Heart right ventricle (tissue), 16 donors: ENCODE data around the gene MRPL42. TPM values are rescaled to one million over a fixed set of nuclear protein-coding genes. Genes with fewer than 3 reads are reported as not detected.
"Not testable (repeated sequence)": the region's sequence is repeated elsewhere in the genome, so short reads cannot be mapped to it uniquely, and the experiment has no call there.

ENCODE experiments used
- ATAC-seq, 8 donors: fragments of 200-7000 bp; cut with Tn5 transposase; one replicate each; pipeline ENCODE4 v1.9.1; 2020; ENCODE audit warnings: mild to moderate bottlenecking in 8 of 8, moderate library complexity in 8 of 8, moderate number of reproducible peaks in 1 of 8
- DNase-seq, 2 donors: peaks; one replicate each; pipeline ENCODE4 v3.0.0-alpha.2; 2020
- H3K27ac ChIP-seq, 10 donors: fragments of 200-600 bp; sonication (generic) in 2 of 10; one replicate each; pipeline versions ENCODE4 v1.5.0 to v1.8.0; 2020 to 2022; ENCODE audit warnings: mild to moderate bottlenecking in 3 of 10
- H3K27me3 ChIP-seq, 7 donors: fragments of 200-600 bp; one replicate each; pipeline ENCODE4 v1.8.0; 2021 to 2022; ENCODE audit warnings: mild to moderate bottlenecking in 2 of 7
- H3K36me3 ChIP-seq, 9 donors: fragments of 200-600 bp; sonication (generic) in 1 of 9; one replicate each; pipeline versions ENCODE4 v1.5.0 to v1.8.0; 2020 to 2022; ENCODE audit warnings: mild to moderate bottlenecking in 2 of 9
- H3K4me1 ChIP-seq, 9 donors: fragments of 200-600 bp; sonication (generic) in 1 of 9; one replicate each; pipeline versions ENCODE4 v1.5.0 to v1.8.0; 2020 to 2022; ENCODE audit warnings: mild to moderate bottlenecking in 4 of 9
- H3K4me3 ChIP-seq, 10 donors: fragments of 200-600 bp; sonication (generic) in 2 of 10; one replicate each; pipeline versions ENCODE4 v1.5.0 to v1.8.0; 2020 to 2022; ENCODE audit warnings: mild to moderate bottlenecking in 7 of 10, moderate library complexity in 2 of 10
- H3K9me3 ChIP-seq, 11 donors: fragments of 200-600 bp in 10 of 11; sonication (generic) in 2 of 11; one replicate each; pipeline versions ENCODE4 v1.5.0 to v1.8.0; 2013 to 2022; ENCODE audit warnings: mild to moderate bottlenecking in 2 of 11, control low read depth in 1 of 11, moderate library complexity in 1 of 11
- WGBS, 2 donors: extraction: QIAGEN DNeasy Blood & Tissue Kit; methylation state at CpG; one replicate each; pipeline ENCODE4 v1.1.7; 2013; ENCODE audit warnings: inconsistent platforms in 1 of 2; 5-methylcytosine and 5-hydroxymethylcytosine counted together
- intact Hi-C, 10 donors: fragments of 100-400 bp; cut with DNase I; formaldehyde crosslinking; loops; one replicate each; pipeline versions ENCODE4 v1.11.1 to v1.14.2; 2022
- polyA plus RNA-seq, 2 donors: library from polyadenylated mRNA; stranded (reverse); fragments of 200-250 nt; gene quantifications; one replicate each; pipeline ENCODE4 v1.2.3, GENCODE V29; 2013
- total RNA-seq, 10 donors: library from RNA; stranded (reverse); fragmentation: NEBNext Ultra II Directional in 3 of 10; extraction: Animal tissue kit (Norgen Biotek cat#: 25700) in 3 of 10; gene quantifications; one replicate each; pipeline versions ENCODE4 v1.2.1 to v1.2.4, GENCODE V29; 2021 to 2023
- TF ChIP-seq, protein P1 (sequence below), 9 donors: fragments of 200-600 bp; sonication (generic) in 2 of 9; IDR thresholded peaks; one replicate each; pipeline versions ENCODE4 v1.5.0 to v1.8.0; 2021 to 2022; ENCODE audit warnings: antibody characterized with exemption in 9 of 9, mild to moderate bottlenecking in 5 of 9, moderate library complexity in 1 of 9
- donor health status: Arrhythmogenic right ventricular cardiomyopathy.
- donor health status: ischemic (EF 13 %, LVEDD 7.1; RV severe dilation, severe dysfunction).
- donor health status: healthy with polysubstance abuse.
- donor health status: DM: no; HTN: yes; CAD: no.
- donor health status: DM: no; HTN: no; CAD: no.
- donor health status: ischemic (EF 25% LVEDD 6.9; RV normal size, moderate dysfunction).
- donor health status: ischemic (EF 25% LVEDD 5.7; RV mildly dilated, moderate dysfunction).
- donor health status: healthy.
- donor health status: DM: yes; HTN: yes; CAD: no.
- donor health status: Ischemic cardiomyopathy.
- donor health status: ischemic (EF 35%, LVEDD 5.7; RV mildly dilated, moderate dysfunction).
- donor health status: nonischemic (EF 11% LVEDD 7.7; RV severe dilation, severe dysfunction).
- donor health status: DM: yes; HTN: yes; CAD: no.
- donor health status: PGD.
- donor health status: ischemic (EF 29% LVEDD 5.4; RV normal size, mild dysfunction).
- donor health status: nonischemic (EF 23%, LVEDD 6.1; RV moderate dilation, normal function).

MRPL42 gene
- total and polyA plus RNA-seq, 12 donors: 17.4 to 59.6 (median 43.9) TPM

GRCh38 chr12:93429448-93429847 is 37.9 kb upstream of the MRPL42 start:
- H3K36me3 ChIP-seq: no peaks in the 10 kb centered on the region
- no peak for ATAC-seq
- intact Hi-C loops: loop anchor here in 4 of 10 donors (10.0 kb wide), 1 partner anchor 645 kb away; no protein-coding TSS in a partner anchor
- no peaks in the 10 kb centered on the region for H3K9me3 ChIP-seq
- no peak for DNase-seq
- H3K27me3 ChIP-seq: no peaks in the 10 kb centered on the region
- H3K4me3 ChIP-seq: no peak overlapping the region
- 21 to 41% methylated on average over 1 of the region's 1 CpG for WGBS, 2 donors
- TF ChIP-seq, protein P1, sequence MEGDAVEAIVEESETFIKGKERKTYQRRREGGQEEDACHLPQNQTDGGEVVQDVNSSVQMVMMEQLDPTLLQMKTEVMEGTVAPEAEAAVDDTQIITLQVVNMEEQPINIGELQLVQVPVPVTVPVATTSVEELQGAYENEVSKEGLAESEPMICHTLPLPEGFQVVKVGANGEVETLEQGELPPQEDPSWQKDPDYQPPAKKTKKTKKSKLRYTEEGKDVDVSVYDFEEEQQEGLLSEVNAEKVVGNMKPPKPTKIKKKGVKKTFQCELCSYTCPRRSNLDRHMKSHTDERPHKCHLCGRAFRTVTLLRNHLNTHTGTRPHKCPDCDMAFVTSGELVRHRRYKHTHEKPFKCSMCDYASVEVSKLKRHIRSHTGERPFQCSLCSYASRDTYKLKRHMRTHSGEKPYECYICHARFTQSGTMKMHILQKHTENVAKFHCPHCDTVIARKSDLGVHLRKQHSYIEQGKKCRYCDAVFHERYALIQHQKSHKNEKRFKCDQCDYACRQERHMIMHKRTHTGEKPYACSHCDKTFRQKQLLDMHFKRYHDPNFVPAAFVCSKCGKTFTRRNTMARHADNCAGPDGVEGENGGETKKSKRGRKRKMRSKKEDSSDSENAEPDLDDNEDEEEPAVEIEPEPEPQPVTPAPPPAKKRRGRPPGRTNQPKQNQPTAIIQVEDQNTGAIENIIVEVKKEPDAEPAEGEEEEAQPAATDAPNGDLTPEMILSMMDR (IDR thresholded peaks at IDR 0.05): no peak
- peaks cover 12 to 93% (median 88%) of the 10 kb centered on the region in 9 donors for H3K4me1 ChIP-seq
- peak overlapping the region in 1 of 10 donors; percentile 29 for H3K27ac ChIP-seq

- intact Hi-C loops: loop anchor here in 4 of 10 donors (10.0 kb wide), 1 partner anchor 645 kb away; no protein-coding TSS in a partner anchor
- Histone ChIP-seq H3K4me1 (peaks cover 12 to 93% (median 88%) of the 10 kb centered on the region in 9 donors), H3K9me3 (no peaks in the 10 kb centered on the region), H3K27me3 (no peaks in the 10 kb centered on the region), H3K27ac (peak overlapping the region in 1 of 10 donors; percentile 29), H3K36me3 (no peaks in the 10 kb centered on the region), H3K4me3 (no peak overlapping the region)
- TF ChIP-seq, protein P1 (IDR thresholded peaks at IDR 0.05): no peak
- DNase-seq (no peak), ATAC-seq (no peak)
- 44 to 72% methylated on average over 1 of the region's 1 CpG for WGBS, 2 donors
These were observed 37.5 kb upstream of the MRPL42 start for GRCh38 chr12:93429852-93430251.

- intact Hi-C loops: no loop called here
- TF ChIP-seq, protein P1 (IDR thresholded peaks at IDR 0.05): no peak
- no peak for DNase-seq
- no peak for ATAC-seq
- Histone ChIP-seq H3K4me1 (peaks cover 12 to 93% (median 88%) of the 10 kb centered on the region in 9 donors), H3K9me3 (no peaks in the 10 kb centered on the region), H3K27me3 (no peaks in the 10 kb centered on the region), H3K27ac (no peak overlapping the region), H3K36me3 (no peaks in the 10 kb centered on the region), H3K4me3 (no peak overlapping the region)
- WGBS, 2 donors: 88 to 90% methylated on average over 4 of the region's 4 CpGs
These were observed 37.0 kb upstream of the MRPL42 start for GRCh38 chr12:93430280-93430679.

DNA sequence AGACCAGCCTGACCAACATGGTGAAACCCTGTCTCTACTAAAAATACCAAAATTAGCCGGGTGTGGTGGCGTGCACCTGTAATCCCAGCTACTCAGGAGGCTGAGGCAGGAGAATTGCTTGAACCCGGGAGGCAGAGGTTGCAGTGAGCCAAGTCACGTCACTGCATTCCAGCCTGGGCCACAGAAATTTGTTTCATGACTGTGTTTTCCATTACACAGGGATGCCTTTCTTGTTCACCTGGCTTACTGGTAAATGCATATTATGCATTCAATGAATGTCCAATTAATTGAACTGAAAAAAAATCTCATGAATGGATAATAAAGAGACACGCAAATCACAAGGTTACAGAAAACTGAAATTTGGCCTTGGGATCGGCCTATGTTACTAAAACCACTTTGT is 35.3 kb upstream of the MRPL42 start:
- ATAC-seq, H3K9me3 ChIP-seq, H3K4me3 ChIP-seq, H3K27me3 ChIP-seq, intact Hi-C loops, DNase-seq, H3K36me3 ChIP-seq: not testable (repeated sequence)
- Histone ChIP-seq H3K4me1 (peaks cover 5 to 93% (median 88%) of the 10 kb centered on the region in 9 donors), H3K27ac (peak overlapping the region in 4 of 10 donors; percentile 3 to 52 (median 6))
- WGBS, 2 donors: 86 to 89% methylated on average over 6 of the region's 6 CpGs

- ATAC-seq (peak in 6 of 8 donors; percentile 33 to 56 (median 41)), DNase-seq (no peak)
- H3K27me3 ChIP-seq: no peaks in the 10 kb centered on the region
- peaks cover 0 to 96% (median 89%) of the 10 kb centered on the region in 9 donors for H3K4me1 ChIP-seq
- intact Hi-C loops: no loop called here
- H3K9me3 ChIP-seq: no peaks in the 10 kb centered on the region
- no peaks in the 10 kb centered on the region for H3K36me3 ChIP-seq
- WGBS, 2 donors: 25 to 43% methylated on average over 5 of the region's 5 CpGs
- peak overlapping the region; percentile 17 to 77 (median 58) for H3K27ac ChIP-seq
- peak overlapping the region in 5 of 10 donors; percentile 5 to 31 (median 26) for H3K4me3 ChIP-seq
- TF ChIP-seq, protein P1 (IDR thresholded peaks at IDR 0.05): no peak
These were observed 33.0 kb upstream of the MRPL42 start for GRCh38 chr12:93434256-93434865.
